GM12891 (cell line): ENCODE data around the gene SLC5A10.
"Not testable (repeated sequence)": the region's sequence is repeated elsewhere in the genome, so short reads cannot be mapped to it uniquely, and the experiment has no call there.

ENCODE experiments used
- PAX5 ChIP-seq: IDR thresholded peaks from 2 replicates; pipeline ENCODE4 v1.6.1; 2011; ENCODE audit warnings: low read length, moderate library complexity, mild to moderate bottlenecking; ENCODE audit not compliant: insufficient read depth, severe bottlenecking
- POLR2A ChIP-seq: IDR thresholded peaks from 2 replicates; pipeline ENCODE4 v1.6.1; 2011; ENCODE audit warnings: low read depth, low read length, control low read depth
- POLR2AphosphoS5 ChIP-seq: IDR thresholded peaks from 2 replicates; pipeline ENCODE4 v1.6.1; 2011; ENCODE audit warnings: low read depth, low read length, control low read depth
- POU2F2 ChIP-seq: IDR thresholded peaks from 2 replicates; pipeline ENCODE4 v1.6.1; 2011; ENCODE audit warnings: low read depth, mild to moderate bottlenecking, control low read depth, low read length, moderate library complexity
- SPI1 ChIP-seq: IDR thresholded peaks from 2 replicates; pipeline ENCODE4 v1.6.1; 2011; ENCODE audit warnings: low read depth, low read length, control low read depth
- TAF1 ChIP-seq: IDR thresholded peaks from 2 replicates; pipeline ENCODE4 v1.6.1; 2011; ENCODE audit warnings: low read depth, low read length, control low read depth

DNA sequence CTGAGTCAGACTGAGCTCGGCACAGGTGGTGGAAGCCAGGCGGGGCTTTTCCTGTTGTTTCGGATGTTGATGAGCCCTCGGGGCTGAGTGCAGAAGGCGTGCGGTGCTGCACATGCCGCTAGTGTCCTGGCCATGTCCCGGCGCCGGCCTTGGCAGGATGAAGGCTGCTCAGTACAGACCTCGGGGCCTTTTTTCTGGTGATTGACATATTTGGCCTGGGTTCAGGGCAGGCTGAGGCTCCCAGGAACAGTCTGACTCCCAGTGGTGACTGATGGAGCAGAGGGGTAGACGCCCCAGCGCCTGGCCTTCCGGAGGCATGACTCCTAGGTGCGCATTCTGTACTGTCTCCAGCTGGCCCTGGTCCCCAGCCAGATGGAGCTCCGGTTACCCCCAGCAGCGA, 86.0 kb downstream of the SLC5A10 start:
- not testable (repeated sequence) for TF ChIP-seq POLR2A, POU2F2, POLR2AphosphoS5, TAF1, SPI1, PAX5
